GM23338 (cell line): ENCODE results near the gene THSD7A. TPM values are rescaled to one million over a fixed set of nuclear protein-coding genes. Genes with fewer than 3 reads are reported as not detected.
A peak's percentile ranks its signal among the peaks of the same experiment; 100 is the strongest.

Experiments used
- ATAC-seq: fragments of 200-7000 bp; cut with Tn5 transposase; 3 replicates; pipeline ENCODE4 v1.9.1; 2020
- DNase-seq: peaks from one replicate; pipeline ENCODE4 v3.0.0-alpha.2; 2015; ENCODE audit warnings: low spot score
- H2AFZ ChIP-seq: fragments of 200-600 bp; sonication (generic); 2 replicates; pipeline ENCODE4 v1.8.0; 2016; ENCODE audit warnings: antibody characterized with exemption, mild to moderate bottlenecking, moderate library complexity
- H3F3A ChIP-seq: fragments of 200-600 bp; sonication (generic); replicated peaks from 2 replicates; pipeline ENCODE4 v1.8.0; 2017; ENCODE audit warnings: antibody characterized with exemption, mixed run types, low read depth
- H3K27ac ChIP-seq: fragments of 200-600 bp; sonication (generic); 2 replicates; pipeline ENCODE4 v1.6.1; 2016; ENCODE audit warnings: low read depth
- H3K27me3 ChIP-seq: fragments of 200-600 bp; sonication (generic); 2 replicates; pipeline ENCODE4 v1.8.0; 2016; ENCODE audit warnings: mild to moderate bottlenecking, mixed run types, moderate library complexity; ENCODE audit not compliant: insufficient read depth
- H3K36me3 ChIP-seq: fragments of 200-600 bp; sonication (generic); 2 replicates; pipeline ENCODE4 v1.8.0; 2016; ENCODE audit warnings: mild to moderate bottlenecking; ENCODE audit not compliant: insufficient read depth
- H3K4me1 ChIP-seq: fragments of 200-600 bp; sonication (generic); 2 replicates; pipeline ENCODE4 v1.8.0; 2016; ENCODE audit warnings: mild to moderate bottlenecking, moderate library complexity; ENCODE audit not compliant: insufficient read depth
- H3K4me2 ChIP-seq: fragments of 200-600 bp; sonication (generic); 2 replicates; pipeline ENCODE4 v1.7.1; 2017; ENCODE audit warnings: mixed run types
- H3K4me3 ChIP-seq: fragments of 200-600 bp; sonication (generic); 2 replicates; pipeline ENCODE4 v1.6.1; 2016; ENCODE audit warnings: mixed run types
- H3K79me2 ChIP-seq: fragments of 200-600 bp; sonication (generic); replicated peaks from 2 replicates; pipeline ENCODE4 v1.8.0; 2017; ENCODE audit warnings: mild to moderate bottlenecking; ENCODE audit not compliant: insufficient read depth
- H3K9me2 ChIP-seq: fragments of 200-600 bp; sonication (generic); 2 replicates; pipeline ENCODE4 v1.8.0; 2017; ENCODE audit not compliant: insufficient read depth
- H4K20me1 ChIP-seq: fragments of 200-600 bp; sonication (generic); replicated peaks from 2 replicates; pipeline ENCODE4 v1.8.0; 2017; ENCODE audit warnings: mild to moderate bottlenecking; ENCODE audit not compliant: insufficient read depth
- H3K27ac Mint-ChIP-seq: 2 replicates; pipeline ENCODE4 v1.8.0; 2020; ENCODE audit warnings: inconsistent platforms, mild to moderate bottlenecking, moderate library complexity, mixed read lengths
- H3K27me3 Mint-ChIP-seq: 3 replicates; pipeline ENCODE4 v1.8.0; 2022; ENCODE audit warnings: low read depth, mild to moderate bottlenecking, moderate library complexity, mixed read lengths, inconsistent platforms; ENCODE audit not compliant: insufficient read depth, poor library complexity
- H3K36me3 Mint-ChIP-seq: 3 replicates; pipeline ENCODE4 v1.8.0; 2021; ENCODE audit warnings: low read depth, mild to moderate bottlenecking, inconsistent platforms, moderate library complexity, mixed read lengths
- H3K4me1 Mint-ChIP-seq: 3 replicates; pipeline ENCODE4 v1.8.0; 2020; ENCODE audit warnings: mild to moderate bottlenecking, inconsistent platforms, mixed read lengths
- H3K4me3 Mint-ChIP-seq: 3 replicates; pipeline ENCODE4 v1.8.0; 2021; ENCODE audit warnings: moderate library complexity, mild to moderate bottlenecking, inconsistent platforms, mixed read lengths
- H3K9me3 Mint-ChIP-seq: 3 replicates; pipeline ENCODE4 v1.8.0; 2020; ENCODE audit warnings: moderate library complexity, mild to moderate bottlenecking, inconsistent platforms, mixed read lengths
- CREB1 ChIP-seq: fragments of 250-450 bp; sonication (Bioruptor Pico); IDR thresholded peaks from 2 replicates; pipeline ENCODE4 v1.5.0; 2020; ENCODE audit warnings: low read depth, mild to moderate bottlenecking, moderate library complexity
- CTCF ChIP-seq, 2 experiments: fragments of 200-600 bp in 1 of 2; sonication (generic) in 1 of 2; conservative IDR thresholded peaks; 2 replicates each; pipeline versions ENCODE4 v1.5.1 to v1.6.1; 2016 to 2017; ENCODE audit warnings: antibody characterized with exemption in 2 of 2, low read depth in 2 of 2, mild to moderate bottlenecking in 2 of 2, moderate library complexity in 1 of 2
- EZH2 ChIP-seq: fragments of 200-600 bp; sonication (generic); IDR thresholded peaks from one replicate; pipeline ENCODE4 v1.8.0; 2017; ENCODE audit warnings: antibody characterized with exemption, mild to moderate bottlenecking, low read depth; ENCODE audit not compliant: unreplicated experiment
- JUNB ChIP-seq: IDR thresholded peaks from one replicate; pipeline ENCODE4 v1.6.1; 2016; ENCODE audit warnings: antibody characterized with exemption; ENCODE audit not compliant: unreplicated experiment
- NANOG ChIP-seq: IDR thresholded peaks from 2 replicates; pipeline ENCODE4 v1.6.1; 2016; ENCODE audit warnings: antibody characterized with exemption, borderline replicate concordance
- STAT1 ChIP-seq: IDR thresholded peaks from one replicate; pipeline ENCODE4 v1.6.1; 2016; ENCODE audit warnings: antibody characterized with exemption; ENCODE audit not compliant: unreplicated experiment
- ZNF331 ChIP-seq: fragments of 250-450 bp; sonication (Bioruptor Pico); IDR thresholded peaks from 2 replicates; pipeline ENCODE4 v1.5.0; 2020; ENCODE audit warnings: low read depth, mild to moderate bottlenecking, moderate library complexity
- ZNF462 ChIP-seq: fragments of 250-450 bp; sonication (Bioruptor Pico); IDR thresholded peaks from 2 replicates; pipeline ENCODE4 v1.5.0; 2020; ENCODE audit warnings: mild to moderate bottlenecking, moderate library complexity
- polyA plus RNA-seq: library from polyadenylated mRNA; unstranded; fragments of >200 nt; fragmentation: Nextera tagmentation; extraction: Ambion mirVana; gene quantifications from 2 replicates; pipeline ENCODE4 v1.2.1, GENCODE V29; 2016
- total RNA-seq: library from RNA; depleted of rRNA; stranded (reverse); fragments of >200 nt; shearing (Covaris generic); gene quantifications from 2 replicates; pipeline ENCODE4 v1.2.3, GENCODE V29; 2014

Gene THSD7A
- total and polyA plus RNA-seq, 2 experiments from 2014 or later, result 1.3 to 2.1 TPM

- TF ChIP-seq NANOG, result no peak
These were observed 457.4 kb downstream of the THSD7A start (continued) for GRCh38 chr7:11374629-11375028.

- Histone ChIP-seq H3K79me2 (no peaks in the 10 kb centered on the region), H3F3A (no peaks in the 10 kb centered on the region), H3K4me3 (no peak overlapping the region), H3K27me3 (no peaks in the 10 kb centered on the region), H3K4me1 (0 out of 2 replicates have a peak, but pooled peaks cover under 1% of the 10 kb centered on the region), H2AFZ (no peak overlapping the region), H3K27ac (no peak overlapping the region), H3K36me3 (no peaks in the 10 kb centered on the region), H4K20me1 (no peaks in the 10 kb centered on the region), H3K9me2 (no peaks in the 10 kb centered on the region), H3K4me2 (no peak overlapping the region)
- no peak for TF ChIP-seq EZH2
- peak in 1 of 2 experiments; percentile 80; a peak in 3 of 4 replicates for TF ChIP-seq CTCF (conservative IDR thresholded peaks at IDR 0.05; ENCODE audit: low read depth in 2 of 2)
- DNase-seq (peak; percentile 62), ATAC-seq (no peak)
- peaks cover 8% of the 10 kb centered on the region; the same call in 2 of the 3 replicates for H3K4me1 Mint-ChIP-seq
- no peak overlapping the region for H3K27ac Mint-ChIP-seq
- H3K36me3 Mint-ChIP-seq, result no peaks in the 10 kb centered on the region
- no peaks in the 10 kb centered on the region for H3K27me3 Mint-ChIP-seq
- no peak overlapping the region for H3K4me3 Mint-ChIP-seq
- no peaks in the 10 kb centered on the region for H3K9me3 Mint-ChIP-seq
These were observed 458.4 kb downstream of the THSD7A start for GRCh38 chr7:11373546-11374142.

GRCh38 chr7:11369696-11370095 lies 462.3 kb downstream of the THSD7A start:
- H3K9me3 Mint-ChIP-seq, result no peaks in the 10 kb centered on the region
- no peak for DNase-seq
- H3K4me1 ChIP-seq, result peaks cover 16% of the 10 kb centered on the region
- no peaks in the 10 kb centered on the region for H3K79me2 ChIP-seq
- no peaks in the 10 kb centered on the region; the same call in 2 of the 3 replicates for H3K36me3 Mint-ChIP-seq
- H3K4me1 Mint-ChIP-seq, result peaks cover 24% of the 10 kb centered on the region
- no peaks in the 10 kb centered on the region for H3K36me3 ChIP-seq
- peaks cover 5% of the 10 kb centered on the region for H3K27me3 Mint-ChIP-seq
- no peaks in the 10 kb centered on the region for H3K27me3 ChIP-seq
- no peaks in the 10 kb centered on the region for H4K20me1 ChIP-seq
- no peak overlapping the region for H2AFZ ChIP-seq
- TF ChIP-seq NANOG (no peak), ZNF462 (CRISPR knock-in tag) (no peak), JUNB (no peak), ZNF331 (CRISPR knock-in tag) (no peak), CREB1 (no peak), EZH2 (no peak), STAT1 (no peak)
- H3K4me3 ChIP-seq, result no peak overlapping the region
- no peak overlapping the region for H3K27ac Mint-ChIP-seq
- no peak for ATAC-seq
- H3K4me2 ChIP-seq, result no peak overlapping the region
- H3K9me2 ChIP-seq, result no peaks in the 10 kb centered on the region
- H3K4me3 Mint-ChIP-seq, result no peak overlapping the region
- H3K27ac ChIP-seq, result no peak overlapping the region
- no peaks in the 10 kb centered on the region for H3F3A ChIP-seq
